Breast epithelium (tissue), 3 donors: ENCODE measurements around the gene MECR.

Experiments
- CTCF ChIP-seq, 3 donors: fragments of 450-650 bp; IDR thresholded peaks; one replicate each; pipeline ENCODE4 v1.5.1; 2016 to 2017; ENCODE audit warnings: antibody characterized with exemption in 3 of 3, mild to moderate bottlenecking in 3 of 3, moderate library complexity in 3 of 3
- POLR2A ChIP-seq: fragments of 450-650 bp; IDR thresholded peaks from one replicate; pipeline ENCODE4 v1.6.1; 2016; ENCODE audit warnings: antibody characterized with exemption, mild to moderate bottlenecking, moderate library complexity
- POLR2AphosphoS5 ChIP-seq, 3 donors: sonication (generic); formaldehyde crosslinking; IDR thresholded peaks; one replicate each; pipeline ENCODE4 v1.6.1; 2017; ENCODE audit warnings: antibody characterized with exemption in 3 of 3

GRCh38 chr1:29162476-29163138 is 68.1 kb downstream of the MECR start:
- no peak for TF ChIP-seq CTCF (IDR thresholded peaks at IDR 0.05)
- no peak for TF ChIP-seq POLR2A
- no peak for TF ChIP-seq POLR2AphosphoS5 (IDR thresholded peaks at IDR 0.05)
